ENCODE data around the gene CAPN6.

- TF ChIP-seq POLR2AphosphoS5 (IDR thresholded peaks at IDR 0.05; ENCODE audit: low read depth, low read length) (no peak), TAF1 (IDR thresholded peaks at IDR 0.05; ENCODE audit: borderline replicate concordance, insufficient read depth, low read length) (no peak)
These were observed 10.7 kb downstream of the CAPN6 start for GRCh38 chrX:111259559-111259958.

Measured in PFSK-1 (cell line).